HG03442 (cell line): Measurements from ENCODE around the gene RNF157.
"Not testable (repeated sequence)": the region's sequence is repeated elsewhere in the genome, so short reads cannot be mapped to it uniquely, and the experiment has no call there.

ENCODE experiments used
- ATAC-seq: cut with Tn5 transposase; IDR thresholded peaks from one replicate; pipeline ENCODE4 v1.9.1; 2021; ENCODE audit warnings: mild to moderate bottlenecking, moderate library complexity; ENCODE audit not compliant: unreplicated experiment

RNF157 gene

GRCh38 chr17:76195281-76196096 lies 44.8 kb downstream of the RNF157 start:
- ATAC-seq, result no peak

GRCh38 chr17:76193591-76193990 lies 46.7 kb downstream of the RNF157 start:
- ATAC-seq, result no peak

- no peak for ATAC-seq
Measured at GRCh38 chr17:76191896-76192295, 48.4 kb downstream of the RNF157 start.

- ATAC-seq, result no peak
Measured at GRCh38 chr17:76189741-76190140, 50.6 kb downstream of the RNF157 start.

GRCh38 chr17:76189247-76189646 lies 51.0 kb downstream of the RNF157 start:
- no peak for ATAC-seq

- ATAC-seq, result no peak
Measured at GRCh38 chr17:76188213-76189016, 51.9 kb downstream of the RNF157 start.

- ATAC-seq, result not testable (repeated sequence)
Measured at GRCh38 chr17:76186774-76187173, 53.5 kb downstream of the RNF157 start.

GRCh38 chr17:76184290-76184689 lies 56.0 kb downstream of the RNF157 start:
- ATAC-seq, result no peak

- no peak for ATAC-seq
Measured at GRCh38 chr17:76182016-76182764, 58.1 kb downstream of the RNF157 start.

- ATAC-seq, result no peak
Measured at GRCh38 chr17:76179496-76180467, 60.5 kb downstream of the RNF157 start.

GRCh38 chr17:76178124-76178523 lies 62.2 kb downstream of the RNF157 start:
- ATAC-seq, result no peak

GRCh38 chr17:76176701-76177574 lies 63.4 kb downstream of the RNF157 start:
- ATAC-seq, result no peak

- ATAC-seq, result no peak
Measured at GRCh38 chr17:76174037-76174436, 66.3 kb downstream of the RNF157 start.

GRCh38 chr17:76173474-76173873 lies 66.8 kb downstream of the RNF157 start:
- no peak for ATAC-seq

GRCh38 chr17:76171706-76172105 lies 68.6 kb downstream of the RNF157 start:
- no peak for ATAC-seq

GRCh38 chr17:76170114-76170513 lies 70.2 kb downstream of the RNF157 start:
- no peak for ATAC-seq

- ATAC-seq, result no peak
Measured at GRCh38 chr17:76166906-76167305, 73.4 kb downstream of the RNF157 start.

GRCh38 chr17:76166168-76166567 lies 74.1 kb downstream of the RNF157 start:
- no peak for ATAC-seq

- ATAC-seq, result no peak
Measured at GRCh38 chr17:76164331-76164730, 76.0 kb downstream of the RNF157 start.
